Muscle layer of colon (tissue), 2 donors: ENCODE data around the gene INHA.

Source experiments
- H3K27ac ChIP-seq: one replicate; pipeline ENCODE4 v1.7.0; 2013; ENCODE audit warnings: low read depth, mild to moderate bottlenecking, low read length, moderate library complexity
- H3K27me3 ChIP-seq, 2 donors: one replicate each; pipeline ENCODE4 v1.7.0; 2013; ENCODE audit warnings: low read length in 2 of 2, mild to moderate bottlenecking in 2 of 2; ENCODE audit not compliant: insufficient read depth in 2 of 2, control insufficient read depth in 1 of 2
- H3K36me3 ChIP-seq: one replicate; pipeline ENCODE4 v1.7.0; 2013; ENCODE audit warnings: mild to moderate bottlenecking, low read length; ENCODE audit not compliant: insufficient read depth
- H3K4me1 ChIP-seq: one replicate; pipeline ENCODE4 v1.7.0; 2013; ENCODE audit warnings: mild to moderate bottlenecking, low read length; ENCODE audit not compliant: insufficient read depth
- H3K4me3 ChIP-seq, 2 donors: one replicate each; pipeline ENCODE4 v1.7.0; 2013; ENCODE audit warnings: low read length in 2 of 2, low read depth in 1 of 2, mild to moderate bottlenecking in 1 of 2, moderate library complexity in 1 of 2
- H3K9ac ChIP-seq: one replicate; pipeline ENCODE4 v1.7.0; 2013; ENCODE audit warnings: low read length
- H3K9me3 ChIP-seq: one replicate; pipeline ENCODE4 v1.7.0; 2013; ENCODE audit warnings: mild to moderate bottlenecking, low read length
- donor health status: abdominal sarcoma.
- donor health status: Adenocarcinoma of cecum.

INHA gene, protein sequence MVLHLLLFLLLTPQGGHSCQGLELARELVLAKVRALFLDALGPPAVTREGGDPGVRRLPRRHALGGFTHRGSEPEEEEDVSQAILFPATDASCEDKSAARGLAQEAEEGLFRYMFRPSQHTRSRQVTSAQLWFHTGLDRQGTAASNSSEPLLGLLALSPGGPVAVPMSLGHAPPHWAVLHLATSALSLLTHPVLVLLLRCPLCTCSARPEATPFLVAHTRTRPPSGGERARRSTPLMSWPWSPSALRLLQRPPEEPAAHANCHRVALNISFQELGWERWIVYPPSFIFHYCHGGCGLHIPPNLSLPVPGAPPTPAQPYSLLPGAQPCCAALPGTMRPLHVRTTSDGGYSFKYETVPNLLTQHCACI

GRCh38 chr2:219572237-219573001 is at the start of gene INHA:
TSS of gene INHA (plus strand) at chr2:219572310. CDS start at chr2:219572375, 65 bp downstream.
- Histone ChIP-seq H3K4me1 (peaks cover 15% of the 10 kb centered on the region), H3K9ac (no peak within 1 kb of the TSS), H3K27ac (peak within 1 kb of the TSS; percentile 54), H3K9me3 (no peaks in the 10 kb centered on the region), H3K27me3 (peaks cover 0 to 9% of the 10 kb centered on the region in 2 donors), H3K4me3 (peak within 1 kb of the TSS; percentile 25 to 46), H3K36me3 (peaks cover 9% of the 10 kb centered on the region)

GRCh38 chr2:219523031-219523671 is 49.0 kb upstream of the INHA start:
- Histone ChIP-seq H3K4me1 (peaks cover 16% of the 10 kb centered on the region), H3K4me3 (peak overlapping the region; percentile 21 to 23), H3K27me3 (peaks cover 6 to 17% of the 10 kb centered on the region in 2 donors), H3K9me3 (no peaks in the 10 kb centered on the region), H3K36me3 (no peaks in the 10 kb centered on the region), H3K9ac (no peak overlapping the region), H3K27ac (peak overlapping the region; percentile 57)

DNA sequence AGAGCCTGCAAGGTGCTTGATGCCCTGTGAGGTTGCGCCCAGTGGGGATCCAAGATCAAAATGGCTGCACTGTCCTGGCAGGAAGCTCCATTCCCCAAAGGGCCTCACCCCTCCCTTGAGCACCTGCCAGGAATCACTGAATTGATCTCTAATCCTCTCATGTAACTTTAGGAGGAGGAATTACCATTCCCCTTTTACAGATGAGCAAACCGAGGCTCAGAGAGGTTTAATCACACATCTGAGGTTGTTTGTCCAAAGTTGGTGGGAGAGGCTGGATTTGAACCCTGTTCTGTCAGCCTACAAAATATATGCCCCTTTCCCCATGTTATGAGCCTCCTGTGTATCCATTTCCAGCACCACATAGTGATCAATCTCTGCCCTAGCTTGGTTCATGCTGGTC is 47.3 kb upstream of the INHA start:
- Histone ChIP-seq H3K36me3 (no peaks in the 10 kb centered on the region), H3K4me3 (no peak overlapping the region), H3K27me3 (peaks cover 14 to 25% of the 10 kb centered on the region in 2 donors), H3K27ac (no peak overlapping the region), H3K4me1 (peaks cover 18% of the 10 kb centered on the region), H3K9ac (no peak overlapping the region), H3K9me3 (no peaks in the 10 kb centered on the region)

GRCh38 chr2:219525533-219526232 is 46.4 kb upstream of the INHA start:
- Histone ChIP-seq H3K36me3 (no peaks in the 10 kb centered on the region), H3K4me3 (no peak overlapping the region), H3K27me3 (peaks cover 14 to 25% of the 10 kb centered on the region in 2 donors), H3K27ac (no peak overlapping the region), H3K4me1 (peaks cover 21% of the 10 kb centered on the region), H3K9me3 (no peaks in the 10 kb centered on the region), H3K9ac (no peak overlapping the region)

- Histone ChIP-seq H3K9me3 (no peaks in the 10 kb centered on the region), H3K36me3 (no peaks in the 10 kb centered on the region), H3K27me3 (peaks cover 14 to 21% of the 10 kb centered on the region in 2 donors), H3K4me3 (no peak overlapping the region), H3K9ac (no peak overlapping the region), H3K27ac (no peak overlapping the region), H3K4me1 (peaks cover 18% of the 10 kb centered on the region)
Measured at GRCh38 chr2:219526320-219527075, 45.6 kb upstream of the INHA start.

DNA sequence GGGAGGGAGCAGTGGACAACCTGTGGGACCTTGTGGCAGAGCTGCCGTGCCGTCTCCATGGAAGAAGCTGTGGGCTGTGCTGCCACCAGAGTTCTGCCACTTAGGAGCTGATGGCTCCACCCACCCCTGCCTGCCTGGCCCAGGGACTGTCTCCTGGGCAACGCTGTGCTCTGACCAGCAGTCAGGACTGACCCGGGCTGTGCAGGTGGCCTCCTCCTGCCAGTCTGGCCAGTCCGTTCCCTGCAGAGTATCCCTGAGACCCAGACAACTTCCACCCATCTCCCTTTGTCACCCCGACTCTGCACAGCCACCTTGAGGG is 45.1 kb upstream of the INHA start:
- Histone ChIP-seq H3K4me3 (no peak overlapping the region), H3K27me3 (peaks cover 14 to 19% of the 10 kb centered on the region in 2 donors), H3K36me3 (no peaks in the 10 kb centered on the region), H3K4me1 (peaks cover 12% of the 10 kb centered on the region), H3K9ac (no peak overlapping the region), H3K27ac (no peak overlapping the region), H3K9me3 (no peaks in the 10 kb centered on the region)

GRCh38 chr2:219527472-219527871 is 44.6 kb upstream of the INHA start:
- no peaks in the 10 kb centered on the region for H3K36me3 ChIP-seq
- peaks cover 14 to 17% of the 10 kb centered on the region in 2 donors for H3K27me3 ChIP-seq
- no peaks in the 10 kb centered on the region for H3K9me3 ChIP-seq
- H3K9ac ChIP-seq: no peak overlapping the region
- H3K27ac ChIP-seq: no peak overlapping the region
- H3K4me1 ChIP-seq: peaks cover 12% of the 10 kb centered on the region
- H3K4me3 ChIP-seq: no peak overlapping the region

DNA sequence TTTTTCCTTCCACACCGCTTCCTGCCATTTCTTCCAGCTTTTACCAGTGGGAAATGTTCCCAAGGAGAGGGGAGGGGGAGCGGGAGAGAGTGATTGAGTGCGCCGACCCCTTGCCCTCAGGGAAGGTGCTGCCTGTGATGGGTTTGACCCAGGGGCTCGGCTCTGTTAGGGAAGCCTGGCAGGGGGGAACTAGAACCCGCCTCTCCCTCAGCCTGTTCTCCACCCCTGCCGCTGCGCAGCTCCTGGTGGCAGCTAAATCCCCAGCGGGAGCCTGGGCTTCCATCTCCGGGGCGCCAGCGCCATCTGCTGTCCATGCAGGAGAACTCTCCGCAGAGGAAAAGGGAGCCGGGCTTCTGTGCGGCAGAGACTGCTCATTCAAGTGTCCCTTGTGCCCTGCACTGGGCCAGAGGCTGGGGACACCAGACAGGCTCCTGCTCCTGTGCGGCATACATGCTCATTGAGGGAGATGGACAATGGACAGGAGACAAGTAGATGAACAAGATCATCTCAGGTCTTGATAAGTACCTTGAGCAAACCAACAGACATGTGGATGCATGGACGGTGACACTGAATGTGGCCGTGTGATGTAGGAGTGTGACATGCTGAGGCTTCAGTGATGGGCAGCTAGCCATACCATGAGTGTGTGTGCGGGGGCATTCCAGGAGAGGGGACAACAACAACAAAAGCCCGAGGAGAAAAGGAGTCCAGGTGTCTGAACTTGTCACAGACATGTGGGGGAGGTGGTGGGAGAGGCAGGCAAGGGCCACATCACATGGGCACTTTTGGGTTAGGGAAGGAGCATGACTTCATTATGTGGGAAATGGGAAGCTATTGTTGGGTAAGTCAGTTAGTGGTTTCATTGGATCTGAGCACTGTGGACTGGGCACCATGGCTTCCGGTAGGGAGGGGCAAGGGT is 41.8 kb upstream of the INHA start:
- Histone ChIP-seq H3K4me3 (peak overlapping the region in 1 of 2 donors; percentile 34), H3K4me1 (peaks cover 5% of the 10 kb centered on the region), H3K9ac (no peak overlapping the region), H3K27me3 (peaks cover 8% of the 10 kb centered on the region in 2 donors), H3K9me3 (no peaks in the 10 kb centered on the region), H3K27ac (no peak overlapping the region), H3K36me3 (no peaks in the 10 kb centered on the region)

DNA sequence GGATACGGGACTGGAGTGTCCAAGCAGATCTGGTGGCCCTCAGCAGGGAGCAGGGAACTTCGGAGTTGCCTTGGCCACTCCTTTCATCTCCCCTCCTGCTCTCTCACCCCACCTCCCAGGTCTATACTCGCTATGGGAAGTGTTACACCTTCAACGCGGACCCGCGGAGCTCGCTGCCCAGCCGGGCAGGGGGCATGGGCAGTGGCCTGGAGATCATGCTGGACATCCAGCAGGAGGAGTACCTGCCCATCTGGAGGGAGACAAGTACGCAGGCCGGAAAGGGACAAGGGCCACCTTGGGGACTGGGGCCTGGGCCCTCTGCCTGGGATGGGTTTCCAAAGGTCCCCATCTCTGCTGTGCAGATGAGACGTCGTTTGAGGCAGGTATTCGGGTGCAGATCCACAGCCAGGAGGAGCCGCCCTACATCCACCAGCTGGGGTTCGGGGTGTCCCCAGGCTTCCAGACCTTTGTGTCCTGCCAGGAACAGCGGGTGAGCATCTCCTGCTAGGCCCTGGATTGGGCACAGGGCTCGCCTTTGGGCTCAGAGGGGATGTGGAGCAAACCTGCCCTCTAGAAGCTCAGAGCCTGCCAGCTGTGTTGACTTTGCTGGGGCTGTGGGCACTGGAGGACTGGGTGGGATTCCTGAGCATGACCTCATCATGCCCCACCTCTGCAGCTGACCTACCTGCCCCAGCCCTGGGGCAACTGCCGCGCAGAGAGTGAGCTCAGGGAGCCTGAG is 40.3 kb upstream of the INHA start:
- H3K4me3 ChIP-seq: no peak overlapping the region
- no peak overlapping the region for H3K9ac ChIP-seq
- H3K27me3 ChIP-seq: peaks cover 8% of the 10 kb centered on the region in 2 donors
- no peak overlapping the region for H3K27ac ChIP-seq
- peaks cover 5% of the 10 kb centered on the region for H3K4me1 ChIP-seq
- H3K9me3 ChIP-seq: no peaks in the 10 kb centered on the region
- H3K36me3 ChIP-seq: no peaks in the 10 kb centered on the region

DNA sequence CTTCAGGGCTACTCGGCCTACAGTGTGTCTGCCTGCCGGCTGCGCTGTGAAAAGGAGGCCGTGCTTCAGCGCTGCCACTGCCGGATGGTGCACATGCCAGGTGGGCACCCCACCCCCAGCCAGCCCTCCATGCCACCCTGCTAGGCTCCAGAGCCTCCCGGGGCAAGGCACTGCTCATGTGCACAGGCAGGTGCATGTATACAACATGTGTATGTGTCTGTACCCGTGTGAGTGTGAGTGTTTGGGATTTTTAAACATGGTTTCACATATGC is 39.8 kb upstream of the INHA start:
- Histone ChIP-seq H3K36me3 (no peaks in the 10 kb centered on the region), H3K27me3 (peaks cover 8% of the 10 kb centered on the region in 2 donors), H3K9me3 (no peaks in the 10 kb centered on the region), H3K9ac (no peak overlapping the region), H3K4me3 (no peak overlapping the region), H3K4me1 (peaks cover 5% of the 10 kb centered on the region), H3K27ac (no peak overlapping the region)
